A549 (cell line): ENCODE data around the gene TRAPPC14. TPM values are rescaled to one million over a fixed set of nuclear protein-coding genes. Genes with fewer than 3 reads are reported as not detected.

ENCODE experiments used
- ATAC-seq, 2 experiments: fragments of 200-7000 bp in 1 of 2; fragments of >200 bp in 1 of 2; cut with Nextera tagmentation in 1 of 2; cut with Tn5 transposase in 1 of 2; 3 replicates each; pipeline versions ENCODE4 v1.8.0 to v1.9.1; 2018 to 2020; ENCODE audit warnings: mild to moderate bottlenecking in 1 of 2, moderate library complexity in 1 of 2
- CTCF ChIA-PET: fragments of 300-600 bp; sonication (Branson Sonifier 250); formaldehyde crosslinking; extraction: SDS; loops from one replicate; lab custom pipeline; 2021; ENCODE audit warnings: antibody characterized with exemption, inconsistent platforms; lab: Yijun Ruan, JAX
- POLR2A ChIA-PET: fragments of 350-600 bp; formaldehyde crosslinking; extraction: SDS; loops from one replicate; lab custom pipeline; 2021; ENCODE audit warnings: antibody characterized with exemption, inconsistent platforms; lab: Yijun Ruan, JAX
- DNase-seq, 2 experiments: peaks; one replicate each; pipeline versions ENCODE4 v3.0.0 to v3.0.0-alpha.2; 2011 to 2016; ENCODE audit warnings: low read depth in 1 of 2, low spot score in 1 of 2
- FAIRE-seq: peaks from 2 replicates; lab custom pipeline; 2011; peaks lifted over from hg19 to GRCh38; lab: Jason Lieb, UNC
- H3K27ac ChIP-seq, 2 experiments: fragments of >200 bp; sonication (Bioruptor Twin); formaldehyde crosslinking; 3 replicates each; pipeline ENCODE4 v1.5.1; 2016 to 2017
- H3K4me1 ChIP-seq: fragments of >200 bp; sonication (Bioruptor Twin); formaldehyde crosslinking; 3 replicates; pipeline ENCODE4 v1.6.1; 2016
- H3K4me2 ChIP-seq: fragments of >200 bp; sonication (Bioruptor Twin); formaldehyde crosslinking; 3 replicates; pipeline ENCODE4 v1.6.1; 2016
- H3K4me3 ChIP-seq: fragments of >200 bp; sonication (Bioruptor Twin); formaldehyde crosslinking; 3 replicates; pipeline ENCODE4 v1.5.1; 2016
- H3K9me3 ChIP-seq: fragments of >200 bp; sonication (Bioruptor Twin); formaldehyde crosslinking; 3 replicates; pipeline ENCODE4 v1.6.1; 2016
- BHLHE40 ChIP-seq: IDR thresholded peaks from 2 replicates; pipeline ENCODE4 v1.6.1; 2012; ENCODE audit warnings: low read depth, low read length, inconsistent platforms
- CBX2 ChIP-seq: fragments of 200-600 bp; sonication (generic); IDR thresholded peaks from 2 replicates; pipeline ENCODE4 v1.6.1; 2016; ENCODE audit warnings: low read depth, mild to moderate bottlenecking, borderline replicate concordance
- CHD2 ChIP-seq: fragments of 150-350 bp; IDR thresholded peaks from 2 replicates; pipeline ENCODE4 v1.6.1; 2014; ENCODE audit warnings: low read length; ENCODE audit not compliant: partially characterized antibody
- CHD4 ChIP-seq: fragments of 200-600 bp; sonication (generic); IDR thresholded peaks from 2 replicates; pipeline ENCODE4 v1.6.1; 2016; ENCODE audit warnings: antibody characterized with exemption, mild to moderate bottlenecking, borderline replicate concordance
- FOSL2 ChIP-seq, 2 experiments: fragments of 450-650 bp in 1 of 2; fragments of >200 bp in 1 of 2; sonication (Bioruptor Twin) in 1 of 2; formaldehyde crosslinking; IDR thresholded peaks; 2 replicates each; pipeline versions ENCODE4 v1.5.0 to v1.6.1; 2016 to 2020; ENCODE audit warnings: mild to moderate bottlenecking in 1 of 2, moderate library complexity in 1 of 2
- FOXS1 ChIP-seq: fragments of 250-450 bp; sonication (Bioruptor Pico); IDR thresholded peaks from 2 replicates; pipeline ENCODE4 v1.5.0; 2020; ENCODE audit warnings: mild to moderate bottlenecking, moderate library complexity
- HOXA7 ChIP-seq: fragments of 250-450 bp; sonication (Bioruptor Pico); IDR thresholded peaks from 2 replicates; pipeline ENCODE4 v1.5.0; 2020; ENCODE audit warnings: mild to moderate bottlenecking, moderate library complexity
- HOXB5 ChIP-seq: fragments of 250-450 bp; sonication (Bioruptor Pico); IDR thresholded peaks from 2 replicates; pipeline ENCODE4 v1.5.0; 2020; ENCODE audit warnings: mild to moderate bottlenecking, moderate library complexity
- JUN ChIP-seq, 2 experiments: fragments of >200 bp; sonication (Bioruptor Twin); formaldehyde crosslinking; IDR thresholded peaks; 2 replicates in 1 of 2; 3 replicates in 1 of 2; pipeline ENCODE4 v1.6.1; 2016 to 2017
- NFE2L2 ChIP-seq: fragments of 150-350 bp; conservative IDR thresholded peaks from 2 replicates; pipeline ENCODE4 v1.6.1; 2014; ENCODE audit warnings: low read length
- NPAS2 ChIP-seq: fragments of 250-450 bp; sonication (Bioruptor Pico); IDR thresholded peaks from 2 replicates; pipeline ENCODE4 v1.8.0; 2022; ENCODE audit warnings: mild to moderate bottlenecking, moderate library complexity, borderline replicate concordance
- PHF8 ChIP-seq: fragments of 200-600 bp; sonication (generic); IDR thresholded peaks from 2 replicates; pipeline ENCODE4 v1.6.1; 2016; ENCODE audit warnings: low read depth, mild to moderate bottlenecking, antibody characterized with exemption, moderate library complexity, borderline replicate concordance
- POLR2A ChIP-seq: IDR thresholded peaks from 2 replicates; pipeline ENCODE4 v1.6.1; 2012; ENCODE audit warnings: mild to moderate bottlenecking, low read length
- RAD21 ChIP-seq, 2 experiments: fragments of >200 bp in 1 of 2; sonication (Bioruptor Twin) in 1 of 2; formaldehyde crosslinking in 1 of 2; IDR thresholded peaks in 1 of 2; conservative IDR thresholded peaks in 1 of 2; 2 replicates in 1 of 2; 3 replicates in 1 of 2; pipeline ENCODE4 v1.6.1; 2012 to 2018; ENCODE audit warnings: inconsistent platforms in 1 of 2
- RCOR1 ChIP-seq: fragments of 150-350 bp; IDR thresholded peaks from 2 replicates; pipeline ENCODE4 v1.6.1; 2014; ENCODE audit warnings: antibody characterized with exemption, low read length, low read depth
- ZNF302 ChIP-seq: fragments of 250-450 bp; sonication (Bioruptor Pico); IDR thresholded peaks from 2 replicates; pipeline ENCODE4 v1.9.0; 2021; ENCODE audit warnings: inconsistent platforms, mild to moderate bottlenecking, moderate library complexity
- ZSCAN20 ChIP-seq: fragments of 250-450 bp; sonication (Bioruptor Pico); IDR thresholded peaks from 2 replicates; pipeline ENCODE4 v1.8.0; 2022; ENCODE audit warnings: mild to moderate bottlenecking, moderate library complexity
- WGBS: methylation state at CpG from one replicate; pipeline ENCODE4 v1.1.6; 2017; ENCODE audit errors: missing lambda C conversion rate; 5-methylcytosine and 5-hydroxymethylcytosine counted together
- polyA minus RNA-seq: library from RNA; depleted of rRNA, polyadenylated mRNA; stranded (reverse); fragments of >200 nt; gene quantifications from 2 replicates; pipeline ENCODE4 v1.2.3, GENCODE V29; 2011; rRNA and poly(A)+ RNA removed
- polyA plus RNA-seq, 4 experiments: library from polyadenylated mRNA; depleted of rRNA in 3 of 4; stranded (reverse); fragments of >200 nt; fragmentation: RNase III in 1 of 4; extraction: RNeasy Plus Mini Kit Qiagen cat#74134 plus additional on column Dnase treatment in 1 of 4; gene quantifications; 2 replicates in 3 of 4; 3 replicates in 1 of 4; pipeline ENCODE4 v1.2.3, GENCODE V29; 2011 to 2017
- TF ChIP-seq, protein P1 (sequence below): fragments of 200-600 bp; sonication (generic); IDR thresholded peaks from 2 replicates; pipeline ENCODE4 v1.6.1; 2016; ENCODE audit warnings: antibody characterized with exemption, mild to moderate bottlenecking, moderate library complexity
- TF ChIP-seq, protein P2 (sequence below): fragments of >200 bp; sonication (Bioruptor Twin); formaldehyde crosslinking; IDR thresholded peaks from 3 replicates; pipeline ENCODE4 v1.6.1; 2016
- TF ChIP-seq, protein P3 (sequence below): fragments of 450-650 bp; IDR thresholded peaks from 2 replicates; pipeline ENCODE4 v1.6.1; 2014; ENCODE audit warnings: antibody characterized with exemption
- TF ChIP-seq, protein P4 (sequence below): fragments of 150-350 bp; IDR thresholded peaks from 2 replicates; pipeline ENCODE4 v1.6.1; 2014; ENCODE audit warnings: low read depth, mild to moderate bottlenecking, low read length
- TF ChIP-seq, protein P5 (sequence below): IDR thresholded peaks from 2 replicates; pipeline ENCODE4 v1.6.1; 2012
- TF ChIP-seq, protein P6 (sequence below): fragments of >200 bp; sonication (Bioruptor Twin); formaldehyde crosslinking; IDR thresholded peaks from 2 replicates; pipeline ENCODE4 v1.6.1; 2016
- TF ChIP-seq, protein P7 (sequence below): IDR thresholded peaks from 2 replicates; pipeline ENCODE4 v1.6.1; 2012
- TF ChIP-seq, protein P8 (sequence below): fragments of 250-450 bp; sonication (Bioruptor Pico); IDR thresholded peaks from 2 replicates; pipeline ENCODE4 v1.5.0; 2020; ENCODE audit warnings: low read depth, mild to moderate bottlenecking, moderate library complexity

Gene TRAPPC14, protein sequence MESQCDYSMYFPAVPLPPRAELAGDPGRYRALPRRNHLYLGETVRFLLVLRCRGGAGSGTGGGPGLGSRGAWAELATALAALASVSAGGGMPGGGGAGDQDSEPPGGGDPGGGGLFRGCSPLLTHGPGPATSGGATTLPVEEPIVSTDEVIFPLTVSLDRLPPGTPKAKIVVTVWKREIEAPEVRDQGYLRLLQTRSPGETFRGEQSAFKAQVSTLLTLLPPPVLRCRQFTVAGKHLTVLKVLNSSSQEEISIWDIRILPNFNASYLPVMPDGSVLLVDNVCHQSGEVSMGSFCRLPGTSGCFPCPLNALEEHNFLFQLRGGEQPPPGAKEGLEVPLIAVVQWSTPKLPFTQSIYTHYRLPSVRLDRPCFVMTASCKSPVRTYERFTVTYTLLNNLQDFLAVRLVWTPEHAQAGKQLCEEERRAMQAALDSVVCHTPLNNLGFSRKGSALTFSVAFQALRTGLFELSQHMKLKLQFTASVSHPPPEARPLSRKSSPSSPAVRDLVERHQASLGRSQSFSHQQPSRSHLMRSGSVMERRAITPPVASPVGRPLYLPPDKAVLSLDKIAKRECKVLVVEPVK
- 3.4 and 5.7 TPM in 2 replicates for polyA plus RNA-seq (2011; rRNA removed)
- polyA plus RNA-seq (2012; cell fraction: cytosol; rRNA removed) = 6.2 and 6.9 TPM in 2 replicates
- 45.9 and 47.5 TPM in 2 replicates for polyA plus RNA-seq (2012; cell fraction: nucleus; rRNA removed)
- polyA plus RNA-seq (2017; fragmentation: RNase III; extraction: RNeasy Plus Mini Kit Qiagen cat#74134 plus additional on column Dnase treatment) = 12.0 to 15.6 TPM (median 14.1 TPM) in 3 replicates
- 5.6 and 8.1 TPM in 2 replicates for polyA minus RNA-seq

DNA sequence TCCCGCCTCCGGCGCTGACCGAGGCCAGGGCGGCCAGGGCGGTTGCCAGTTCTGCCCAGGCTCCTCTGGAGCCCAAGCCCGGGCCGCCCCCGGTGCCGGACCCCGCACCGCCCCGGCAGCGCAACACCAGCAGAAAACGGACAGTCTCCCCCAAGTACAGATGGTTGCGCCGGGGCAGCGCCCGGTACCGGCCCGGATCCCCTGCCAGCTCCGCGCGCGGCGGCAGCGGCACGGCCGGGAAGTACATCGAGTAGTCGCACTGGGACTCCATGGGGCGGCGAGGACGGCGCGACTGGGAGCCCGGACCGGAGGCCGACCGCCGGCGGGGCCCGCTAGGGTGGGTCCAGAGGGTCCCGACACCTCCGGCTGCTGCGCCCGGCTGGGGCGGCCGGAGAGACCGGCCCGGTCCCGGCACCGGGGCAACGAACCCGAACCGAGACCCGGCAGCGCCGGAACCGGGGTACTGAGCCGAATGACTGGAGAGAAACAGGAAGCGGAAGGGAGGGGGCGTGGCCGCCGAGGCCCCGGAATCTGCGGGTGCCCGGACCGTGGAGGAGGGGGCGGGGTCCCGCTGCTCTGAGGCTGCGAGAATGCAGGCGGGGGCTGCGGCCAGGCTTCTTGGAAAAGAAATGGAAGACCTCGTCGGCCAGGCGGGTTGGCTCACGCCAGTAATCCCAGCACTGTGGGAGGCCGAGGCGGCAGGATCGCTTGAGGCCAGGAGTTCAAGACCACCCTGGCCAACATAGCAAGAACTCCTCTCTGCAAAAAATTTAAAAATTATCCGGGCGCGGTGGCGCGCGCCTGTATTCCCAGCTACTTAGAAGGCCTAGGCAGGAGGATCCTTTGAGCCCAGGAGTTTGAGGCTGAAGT, at the start of gene TRAPPC14:
TSS of gene TRAPPC14 (minus strand) at position 495 of the 870 bp plus-strand sequence. CDS start at position 271, 224 bp downstream.
- WGBS = 1% methylated on average over 9 of the region's 87 CpGs
- peak within 1 kb of the TSS; percentile 83 to 96 for H3K27ac ChIP-seq
- H3K4me2 ChIP-seq = peak within 1 kb of the TSS; percentile 100
- ChIA-PET POLR2A (interaction anchor here (0.6 to 1.2 kb wide), 3 partner anchors 10 to 189 kb away, joined by 3 to 13 read pairs (median 6); partner anchors contain the start of gene LAMTOR4), CTCF (interaction anchor here (0.9 to 23.1 kb wide), 5 partner anchors 9 to 24 kb away, joined by 3 to 245 read pairs (median 4); partner anchors contain the start of gene GAL3ST4)
- no peak for FAIRE-seq
- no peaks in the 10 kb centered on the region for H3K9me3 ChIP-seq
- DNase-seq = peak; percentile 81 to 98
- H3K4me1 ChIP-seq = peaks cover 46% of the 10 kb centered on the region
- peak; percentile 79 to 89 for ATAC-seq
- H3K4me3 ChIP-seq = peak within 1 kb of the TSS; percentile 90
- peak; percentile 56; the same call in 1 of the 2 replicates for TF ChIP-seq CHD4
- TF ChIP-seq, protein P1, sequence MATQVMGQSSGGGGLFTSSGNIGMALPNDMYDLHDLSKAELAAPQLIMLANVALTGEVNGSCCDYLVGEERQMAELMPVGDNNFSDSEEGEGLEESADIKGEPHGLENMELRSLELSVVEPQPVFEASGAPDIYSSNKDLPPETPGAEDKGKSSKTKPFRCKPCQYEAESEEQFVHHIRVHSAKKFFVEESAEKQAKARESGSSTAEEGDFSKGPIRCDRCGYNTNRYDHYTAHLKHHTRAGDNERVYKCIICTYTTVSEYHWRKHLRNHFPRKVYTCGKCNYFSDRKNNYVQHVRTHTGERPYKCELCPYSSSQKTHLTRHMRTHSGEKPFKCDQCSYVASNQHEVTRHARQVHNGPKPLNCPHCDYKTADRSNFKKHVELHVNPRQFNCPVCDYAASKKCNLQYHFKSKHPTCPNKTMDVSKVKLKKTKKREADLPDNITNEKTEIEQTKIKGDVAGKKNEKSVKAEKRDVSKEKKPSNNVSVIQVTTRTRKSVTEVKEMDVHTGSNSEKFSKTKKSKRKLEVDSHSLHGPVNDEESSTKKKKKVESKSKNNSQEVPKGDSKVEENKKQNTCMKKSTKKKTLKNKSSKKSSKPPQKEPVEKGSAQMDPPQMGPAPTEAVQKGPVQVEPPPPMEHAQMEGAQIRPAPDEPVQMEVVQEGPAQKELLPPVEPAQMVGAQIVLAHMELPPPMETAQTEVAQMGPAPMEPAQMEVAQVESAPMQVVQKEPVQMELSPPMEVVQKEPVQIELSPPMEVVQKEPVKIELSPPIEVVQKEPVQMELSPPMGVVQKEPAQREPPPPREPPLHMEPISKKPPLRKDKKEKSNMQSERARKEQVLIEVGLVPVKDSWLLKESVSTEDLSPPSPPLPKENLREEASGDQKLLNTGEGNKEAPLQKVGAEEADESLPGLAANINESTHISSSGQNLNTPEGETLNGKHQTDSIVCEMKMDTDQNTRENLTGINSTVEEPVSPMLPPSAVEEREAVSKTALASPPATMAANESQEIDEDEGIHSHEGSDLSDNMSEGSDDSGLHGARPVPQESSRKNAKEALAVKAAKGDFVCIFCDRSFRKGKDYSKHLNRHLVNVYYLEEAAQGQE = no peak
- TF ChIP-seq HOXA7 (CRISPR knock-in tag) = no peak
- peak; percentile 73 to 91; a peak in 4 of 5 replicates for TF ChIP-seq JUN (IDR thresholded peaks at IDR 0.05)
- no peak for TF ChIP-seq FOSL2 (IDR thresholded peaks at IDR 0.05)
- no peak for TF ChIP-seq FOSL2 (CRISPR knock-in tag; IDR thresholded peaks at IDR 0.05)
- TF ChIP-seq, protein P2, sequence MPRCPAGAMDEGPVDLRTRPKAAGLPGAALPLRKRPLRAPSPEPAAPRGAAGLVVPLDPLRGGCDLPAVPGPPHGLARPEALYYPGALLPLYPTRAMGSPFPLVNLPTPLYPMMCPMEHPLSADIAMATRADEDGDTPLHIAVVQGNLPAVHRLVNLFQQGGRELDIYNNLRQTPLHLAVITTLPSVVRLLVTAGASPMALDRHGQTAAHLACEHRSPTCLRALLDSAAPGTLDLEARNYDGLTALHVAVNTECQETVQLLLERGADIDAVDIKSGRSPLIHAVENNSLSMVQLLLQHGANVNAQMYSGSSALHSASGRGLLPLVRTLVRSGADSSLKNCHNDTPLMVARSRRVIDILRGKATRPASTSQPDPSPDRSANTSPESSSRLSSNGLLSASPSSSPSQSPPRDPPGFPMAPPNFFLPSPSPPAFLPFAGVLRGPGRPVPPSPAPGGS = peak; percentile 92
- no peak for TF ChIP-seq NPAS2 (CRISPR knock-in tag)
- no peak for TF ChIP-seq NFE2L2
- peak; percentile 81 for TF ChIP-seq POLR2A
- TF ChIP-seq, protein P3, sequence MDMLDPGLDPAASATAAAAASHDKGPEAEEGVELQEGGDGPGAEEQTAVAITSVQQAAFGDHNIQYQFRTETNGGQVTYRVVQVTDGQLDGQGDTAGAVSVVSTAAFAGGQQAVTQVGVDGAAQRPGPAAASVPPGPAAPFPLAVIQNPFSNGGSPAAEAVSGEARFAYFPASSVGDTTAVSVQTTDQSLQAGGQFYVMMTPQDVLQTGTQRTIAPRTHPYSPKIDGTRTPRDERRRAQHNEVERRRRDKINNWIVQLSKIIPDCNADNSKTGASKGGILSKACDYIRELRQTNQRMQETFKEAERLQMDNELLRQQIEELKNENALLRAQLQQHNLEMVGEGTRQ = no peak
- TF ChIP-seq HOXB5 (CRISPR knock-in tag) = no peak
- TF ChIP-seq, protein P4, sequence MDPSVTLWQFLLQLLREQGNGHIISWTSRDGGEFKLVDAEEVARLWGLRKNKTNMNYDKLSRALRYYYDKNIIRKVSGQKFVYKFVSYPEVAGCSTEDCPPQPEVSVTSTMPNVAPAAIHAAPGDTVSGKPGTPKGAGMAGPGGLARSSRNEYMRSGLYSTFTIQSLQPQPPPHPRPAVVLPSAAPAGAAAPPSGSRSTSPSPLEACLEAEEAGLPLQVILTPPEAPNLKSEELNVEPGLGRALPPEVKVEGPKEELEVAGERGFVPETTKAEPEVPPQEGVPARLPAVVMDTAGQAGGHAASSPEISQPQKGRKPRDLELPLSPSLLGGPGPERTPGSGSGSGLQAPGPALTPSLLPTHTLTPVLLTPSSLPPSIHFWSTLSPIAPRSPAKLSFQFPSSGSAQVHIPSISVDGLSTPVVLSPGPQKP = no peak
- no peak for TF ChIP-seq CHD2
- TF ChIP-seq, protein P5, sequence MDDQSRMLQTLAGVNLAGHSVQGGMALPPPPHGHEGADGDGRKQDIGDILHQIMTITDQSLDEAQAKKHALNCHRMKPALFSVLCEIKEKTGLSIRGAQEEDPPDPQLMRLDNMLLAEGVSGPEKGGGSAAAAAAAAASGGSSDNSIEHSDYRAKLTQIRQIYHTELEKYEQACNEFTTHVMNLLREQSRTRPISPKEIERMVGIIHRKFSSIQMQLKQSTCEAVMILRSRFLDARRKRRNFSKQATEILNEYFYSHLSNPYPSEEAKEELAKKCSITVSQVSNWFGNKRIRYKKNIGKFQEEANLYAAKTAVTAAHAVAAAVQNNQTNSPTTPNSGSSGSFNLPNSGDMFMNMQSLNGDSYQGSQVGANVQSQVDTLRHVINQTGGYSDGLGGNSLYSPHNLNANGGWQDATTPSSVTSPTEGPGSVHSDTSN = no peak
- TF ChIP-seq, protein P6, sequence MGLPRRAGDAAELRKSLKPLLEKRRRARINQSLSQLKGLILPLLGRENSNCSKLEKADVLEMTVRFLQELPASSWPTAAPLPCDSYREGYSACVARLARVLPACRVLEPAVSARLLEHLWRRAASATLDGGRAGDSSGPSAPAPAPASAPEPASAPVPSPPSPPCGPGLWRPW = no peak
- no peak for TF ChIP-seq FOXS1 (CRISPR knock-in tag)
- TF ChIP-seq RCOR1 = no peak
- TF ChIP-seq BHLHE40 = no peak
- TF ChIP-seq, protein P7, sequence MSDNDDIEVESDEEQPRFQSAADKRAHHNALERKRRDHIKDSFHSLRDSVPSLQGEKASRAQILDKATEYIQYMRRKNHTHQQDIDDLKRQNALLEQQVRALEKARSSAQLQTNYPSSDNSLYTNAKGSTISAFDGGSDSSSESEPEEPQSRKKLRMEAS = peak; percentile 51; the same call in 1 of the 2 replicates
- TF ChIP-seq CBX2 = no peak
- no peak for TF ChIP-seq RAD21 (conservative IDR thresholded peaks at IDR 0.05 in 1 of 2, IDR thresholded peaks at IDR 0.05 in 1 of 2)
- TF ChIP-seq ZSCAN20 (CRISPR knock-in tag) = no peak
- TF ChIP-seq PHF8 = peak; percentile 53
- TF ChIP-seq ZNF302 (CRISPR knock-in tag) = no peak
- TF ChIP-seq, protein P8, sequence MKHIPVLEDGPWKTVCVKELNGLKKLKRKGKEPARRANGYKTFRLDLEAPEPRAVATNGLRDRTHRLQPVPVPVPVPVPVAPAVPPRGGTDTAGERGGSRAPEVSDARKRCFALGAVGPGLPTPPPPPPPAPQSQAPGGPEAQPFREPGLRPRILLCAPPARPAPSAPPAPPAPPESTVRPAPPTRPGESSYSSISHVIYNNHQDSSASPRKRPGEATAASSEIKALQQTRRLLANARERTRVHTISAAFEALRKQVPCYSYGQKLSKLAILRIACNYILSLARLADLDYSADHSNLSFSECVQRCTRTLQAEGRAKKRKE = 0 out of 2 replicates have a peak, but pooled peaks have one; percentile 39
